Suprapubic skin (tissue), 4 donors: ENCODE results near the gene CATSPERD. TPM values are rescaled to one million over a fixed set of nuclear protein-coding genes. Genes with fewer than 3 reads are reported as not detected.

Experiments used
- DNase-seq, 2 donors: peaks; one replicate each; pipeline ENCODE4 v3.0.0-alpha.2; 2019; ENCODE audit warnings: low spot score in 2 of 2
- H3K27ac ChIP-seq: fragments of 200-600 bp; sonication (generic); one replicate; pipeline ENCODE4 v1.5.1; 2019
- H3K27me3 ChIP-seq: fragments of 200-600 bp; sonication (generic); one replicate; pipeline ENCODE4 v1.5.1; 2019
- H3K36me3 ChIP-seq: fragments of 200-600 bp; sonication (generic); one replicate; pipeline ENCODE4 v1.5.1; 2019
- H3K4me1 ChIP-seq: fragments of 200-600 bp; sonication (generic); one replicate; pipeline ENCODE4 v1.5.1; 2019
- H3K4me3 ChIP-seq: fragments of 200-600 bp; sonication (generic); one replicate; pipeline ENCODE4 v1.5.1; 2019; ENCODE audit warnings: mild to moderate bottlenecking
- H3K9me3 ChIP-seq: fragments of 200-600 bp; sonication (generic); one replicate; pipeline ENCODE4 v1.5.1; 2019
- EP300 ChIP-seq: sonication (generic); formaldehyde crosslinking; IDR thresholded peaks from one replicate; pipeline ENCODE4 v1.6.1; 2017; ENCODE audit warnings: antibody characterized with exemption
- POLR2A ChIP-seq, 2 donors: fragments of 450-650 bp; IDR thresholded peaks; one replicate each; pipeline ENCODE4 v1.6.1; 2017; ENCODE audit warnings: antibody characterized with exemption in 2 of 2, mild to moderate bottlenecking in 2 of 2, moderate library complexity in 2 of 2
- POLR2AphosphoS5 ChIP-seq, 3 donors: sonication (generic); formaldehyde crosslinking; IDR thresholded peaks; one replicate each; pipeline ENCODE4 v1.6.1; 2017; ENCODE audit warnings: antibody characterized with exemption in 3 of 3
- WGBS: methylation state at CpG from one replicate; pipeline ENCODE4 v1.1.5; 2018; 5-methylcytosine and 5-hydroxymethylcytosine counted together
- total RNA-seq, 4 donors: library from RNA; depleted of rRNA; stranded (reverse); fragments of >200 nt; gene quantifications; one replicate each; pipeline ENCODE4 v1.1.0, GENCODE V29; 2016
- TF ChIP-seq, protein P1 (sequence below), 2 donors: fragments of 200-600 bp in 1 of 2; fragments of 450-650 bp in 1 of 2; sonication (generic) in 1 of 2; IDR thresholded peaks; one replicate each; pipeline ENCODE4 v1.5.1; 2016 to 2019; ENCODE audit warnings: antibody characterized with exemption in 2 of 2, mild to moderate bottlenecking in 1 of 2, moderate library complexity in 1 of 2

CATSPERD gene
- total RNA-seq, 4 donors from 2014 or later = 0.24 TPM; not detected in 3

GRCh38 chr19:5788422-5788821 lies 68.0 kb downstream of the CATSPERD start:
- Histone ChIP-seq H3K27ac (no peak overlapping the region), H3K27me3 (no peaks in the 10 kb centered on the region), H3K9me3 (no peaks in the 10 kb centered on the region), H3K4me1 (peaks cover 19% of the 10 kb centered on the region), H3K4me3 (no peak overlapping the region), H3K36me3 (peaks cover 59% of the 10 kb centered on the region)
- TF ChIP-seq EP300 = no peak
- TF ChIP-seq POLR2AphosphoS5 (IDR thresholded peaks at IDR 0.05) = no peak
- TF ChIP-seq, protein P1, sequence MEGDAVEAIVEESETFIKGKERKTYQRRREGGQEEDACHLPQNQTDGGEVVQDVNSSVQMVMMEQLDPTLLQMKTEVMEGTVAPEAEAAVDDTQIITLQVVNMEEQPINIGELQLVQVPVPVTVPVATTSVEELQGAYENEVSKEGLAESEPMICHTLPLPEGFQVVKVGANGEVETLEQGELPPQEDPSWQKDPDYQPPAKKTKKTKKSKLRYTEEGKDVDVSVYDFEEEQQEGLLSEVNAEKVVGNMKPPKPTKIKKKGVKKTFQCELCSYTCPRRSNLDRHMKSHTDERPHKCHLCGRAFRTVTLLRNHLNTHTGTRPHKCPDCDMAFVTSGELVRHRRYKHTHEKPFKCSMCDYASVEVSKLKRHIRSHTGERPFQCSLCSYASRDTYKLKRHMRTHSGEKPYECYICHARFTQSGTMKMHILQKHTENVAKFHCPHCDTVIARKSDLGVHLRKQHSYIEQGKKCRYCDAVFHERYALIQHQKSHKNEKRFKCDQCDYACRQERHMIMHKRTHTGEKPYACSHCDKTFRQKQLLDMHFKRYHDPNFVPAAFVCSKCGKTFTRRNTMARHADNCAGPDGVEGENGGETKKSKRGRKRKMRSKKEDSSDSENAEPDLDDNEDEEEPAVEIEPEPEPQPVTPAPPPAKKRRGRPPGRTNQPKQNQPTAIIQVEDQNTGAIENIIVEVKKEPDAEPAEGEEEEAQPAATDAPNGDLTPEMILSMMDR (IDR thresholded peaks at IDR 0.05) = no peak
- no peak for TF ChIP-seq POLR2A (IDR thresholded peaks at IDR 0.05)
- DNase-seq = no peak
- WGBS = 92% methylated on average over 5 of the region's 5 CpGs

- Histone ChIP-seq H3K36me3 (peaks cover 52% of the 10 kb centered on the region), H3K4me3 (no peak overlapping the region), H3K27me3 (no peaks in the 10 kb centered on the region), H3K4me1 (peaks cover 19% of the 10 kb centered on the region), H3K9me3 (no peaks in the 10 kb centered on the region), H3K27ac (no peak overlapping the region)
- no CpG with 5 or more reads among the region's 39 CpGs for WGBS
- DNase-seq = no peak
- TF ChIP-seq POLR2AphosphoS5 (IDR thresholded peaks at IDR 0.05) (no peak), EP300 (no peak), POLR2A (IDR thresholded peaks at IDR 0.05) (no peak)
- TF ChIP-seq, protein P1 (IDR thresholded peaks at IDR 0.05) = no peak
These were observed 68.9 kb downstream of the CATSPERD start for GRCh38 chr19:5789351-5789761.

DNA sequence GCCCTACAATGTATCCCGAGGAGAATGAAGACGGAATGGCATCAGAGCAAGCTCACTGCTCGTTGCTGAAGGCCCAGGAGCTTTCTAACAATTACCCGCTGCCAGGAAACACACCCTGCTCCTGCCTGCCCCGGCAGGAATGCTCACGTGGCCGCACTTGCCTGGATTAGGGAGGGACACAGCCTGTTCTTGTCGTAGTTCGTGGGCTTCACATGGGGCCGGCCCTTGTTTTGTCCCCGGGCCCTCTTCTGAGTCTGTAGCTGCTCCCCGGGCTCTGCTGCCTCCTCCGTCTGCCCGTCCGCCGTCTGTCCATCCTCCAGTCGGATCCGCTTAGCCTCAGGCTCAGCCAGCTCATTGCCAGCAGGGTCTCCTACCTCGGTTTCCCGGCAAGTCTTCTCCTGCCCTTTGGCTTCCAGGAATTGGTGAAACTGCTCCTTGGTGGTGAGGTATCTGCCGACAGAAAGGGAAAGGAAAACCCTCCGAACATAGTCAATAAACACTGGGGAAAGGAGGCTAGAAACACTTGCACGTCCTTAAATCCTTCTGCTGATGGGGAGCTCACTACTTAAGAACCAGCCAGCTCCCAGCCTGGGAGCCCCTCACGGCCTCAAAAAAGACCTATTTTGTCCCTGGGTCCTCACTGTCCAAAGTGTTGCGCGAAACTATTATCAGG lies 69.6 kb downstream of the CATSPERD start:
- no peak for DNase-seq
- peaks cover 45% of the 10 kb centered on the region for H3K36me3 ChIP-seq
- TF ChIP-seq EP300 = no peak
- TF ChIP-seq POLR2A (IDR thresholded peaks at IDR 0.05) = no peak
- TF ChIP-seq, protein P1 (IDR thresholded peaks at IDR 0.05) = no peak
- no peak for TF ChIP-seq POLR2AphosphoS5 (IDR thresholded peaks at IDR 0.05)
- peaks cover 23% of the 10 kb centered on the region for H3K4me1 ChIP-seq
- H3K4me3 ChIP-seq = peak overlapping the region; percentile 95
- H3K27me3 ChIP-seq = no peaks in the 10 kb centered on the region
- WGBS = 69% methylated on average over 24 of the region's 26 CpGs
- no peaks in the 10 kb centered on the region for H3K9me3 ChIP-seq
- peak overlapping the region; percentile 99 for H3K27ac ChIP-seq

DNA sequence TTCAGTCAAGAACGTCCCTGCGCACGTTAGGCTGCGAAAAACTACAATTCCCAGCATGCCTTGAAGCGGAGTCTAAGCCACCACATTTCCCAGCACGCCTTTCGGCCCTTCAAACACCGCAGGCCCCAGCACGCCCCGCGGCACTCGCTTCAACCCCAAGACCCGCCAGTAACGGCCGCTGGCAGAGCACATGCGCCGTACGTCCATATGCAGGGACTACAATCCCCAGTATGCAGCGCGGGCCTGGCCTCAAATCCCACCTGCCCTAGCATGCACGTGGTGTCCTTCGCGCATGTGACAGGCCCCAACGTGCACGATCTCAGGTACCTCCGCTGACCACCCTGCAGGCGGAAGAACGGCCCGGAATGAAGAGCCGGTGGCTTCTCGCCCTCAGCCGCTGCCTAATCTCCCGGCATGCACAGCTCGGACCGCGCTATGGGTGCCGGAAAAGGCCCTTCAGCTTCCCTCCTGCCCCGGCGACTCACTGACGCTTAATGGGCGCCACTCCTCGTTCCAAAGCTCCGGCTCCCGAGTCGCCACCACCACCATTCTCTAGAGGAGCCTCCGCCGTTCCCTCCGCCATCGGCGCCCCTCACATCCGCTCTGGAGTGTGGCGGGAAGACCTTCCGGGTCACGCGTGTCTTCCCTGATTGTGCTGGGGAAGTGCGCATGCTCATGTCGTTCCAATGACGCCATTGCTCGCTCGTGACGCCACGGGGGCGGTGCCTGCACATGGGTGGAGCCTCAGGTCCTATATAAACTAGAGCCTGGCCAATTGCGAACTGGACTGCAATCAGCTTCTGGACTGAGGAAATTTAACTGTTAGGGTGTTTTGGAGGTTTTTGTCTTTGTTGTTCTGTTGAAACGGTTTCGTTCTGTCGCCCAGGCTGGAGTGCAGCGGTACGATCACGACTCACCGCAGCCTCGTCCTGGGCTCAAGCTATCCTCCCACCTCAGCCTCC lies 70.4 kb downstream of the CATSPERD start, which contains the start of gene DUS3L:
TSS of gene DUS3L (minus strand) at position 605 of the 962 bp plus-strand sequence. CDS start at position 583, 22 bp downstream.
- no peaks in the 10 kb centered on the region for H3K27me3 ChIP-seq
- H3K4me3 ChIP-seq = peak within 1 kb of the TSS; percentile 95
- peak; percentile 98 for DNase-seq
- peaks cover 37% of the 10 kb centered on the region for H3K36me3 ChIP-seq
- no peaks in the 10 kb centered on the region for H3K9me3 ChIP-seq
- peaks cover 23% of the 10 kb centered on the region for H3K4me1 ChIP-seq
- peak within 1 kb of the TSS; percentile 99 for H3K27ac ChIP-seq
- WGBS = 21% methylated on average over 42 of the region's 72 CpGs
- TF ChIP-seq, protein P1 (IDR thresholded peaks at IDR 0.05) = no peak
- TF ChIP-seq POLR2AphosphoS5 (IDR thresholded peaks at IDR 0.05) (peak; percentile 75 to 88 (median 77)), POLR2A (IDR thresholded peaks at IDR 0.05) (peak; percentile 50 to 83), EP300 (no peak)

DNA sequence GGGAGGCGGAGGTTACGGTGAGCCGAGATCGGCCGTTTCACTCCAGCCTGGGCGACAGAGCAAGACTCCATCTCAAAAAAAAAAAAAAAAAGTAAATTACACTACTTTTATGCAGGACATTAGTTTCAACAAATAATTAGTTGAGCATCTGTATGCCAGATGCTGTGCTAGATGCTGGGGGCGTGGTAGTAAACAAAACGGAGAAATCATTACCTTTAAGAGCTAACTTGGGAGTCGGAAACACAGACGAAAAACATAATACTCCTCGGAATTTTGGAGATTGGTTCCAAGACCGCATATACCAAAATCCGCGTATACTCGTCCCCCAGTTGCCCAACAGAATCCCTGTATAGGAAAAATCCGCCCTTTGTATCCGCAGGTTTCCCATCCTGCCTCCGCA lies 71.8 kb downstream of the CATSPERD start:
- TF ChIP-seq, protein P1 (IDR thresholded peaks at IDR 0.05) = no peak
- TF ChIP-seq POLR2AphosphoS5 (IDR thresholded peaks at IDR 0.05) = no peak
- TF ChIP-seq EP300 = no peak
- TF ChIP-seq POLR2A (IDR thresholded peaks at IDR 0.05) = no peak
- no peak overlapping the region for H3K27ac ChIP-seq
- H3K9me3 ChIP-seq = no peaks in the 10 kb centered on the region
- WGBS = 82% methylated on average over 18 of the region's 18 CpGs
- peaks cover 23% of the 10 kb centered on the region for H3K4me1 ChIP-seq
- no peaks in the 10 kb centered on the region for H3K27me3 ChIP-seq
- H3K36me3 ChIP-seq = peaks cover 23% of the 10 kb centered on the region
- DNase-seq = no peak
- no peak overlapping the region for H3K4me3 ChIP-seq
